Measurements from ENCODE around the gene SUSD5. TPM values are rescaled to one million over a fixed set of nuclear protein-coding genes. Genes with fewer than 3 reads are reported as not detected.
"Not testable (repeated sequence)": the region's sequence is repeated elsewhere in the genome, so short reads cannot be mapped to it uniquely, and the experiment has no call there.

SUSD5 gene
- total RNA-seq, 1 experiment from 2014 or later: 11.6 TPM

- DNase-seq (ENCODE audit: low spot score): peak; percentile 93
Observed at GRCh38 chr3:33115024-33115768, 103.4 kb downstream of the SUSD5 start.

- DNase-seq (ENCODE audit: low spot score): no peak
Observed at GRCh38 chr3:33114622-33115023, 104.0 kb downstream of the SUSD5 start.

- DNase-seq (ENCODE audit: low spot score): peak; percentile 88
Observed at GRCh38 chr3:33113772-33114621, 104.6 kb downstream of the SUSD5 start, which contains the start of gene CRTAP. Gene CRTAP, plus strand, starts transcription at chr3:33114014. Its CDS starts 64 bp downstream, at chr3:33114078.

GRCh38 chr3:33111581-33111980 lies 107.0 kb downstream of the SUSD5 start:
- no peak for DNase-seq (ENCODE audit: low spot score)

- DNase-seq (ENCODE audit: low spot score): not testable (repeated sequence)
Observed at GRCh38 chr3:33106854-33107253, 111.8 kb downstream of the SUSD5 start.

- no peak for DNase-seq (ENCODE audit: low spot score)
Observed at GRCh38 chr3:33105341-33105948, 113.2 kb downstream of the SUSD5 start.

- DNase-seq (ENCODE audit: low spot score): no peak
Observed at GRCh38 chr3:33104803-33105202, 113.8 kb downstream of the SUSD5 start.

- DNase-seq (ENCODE audit: low spot score): no peak
Observed at GRCh38 chr3:33103480-33103879, 115.1 kb downstream of the SUSD5 start.

- DNase-seq (ENCODE audit: low spot score): no peak
Observed at GRCh38 chr3:33103034-33103433, 115.6 kb downstream of the SUSD5 start.

GRCh38 chr3:33100229-33100628 lies 118.4 kb downstream of the SUSD5 start:
- DNase-seq (ENCODE audit: low spot score): no peak

Other genes with a start within 250 kb of the SUSD5 start
- 122 TPM in 2 replicates for gene GLB1, start 121.7 kb downstream of the SUSD5 start, total RNA-seq (2014; rRNA removed; shearing (Covaris generic))
- gene TMPPE, start 121.7 kb downstream of the SUSD5 start, total RNA-seq (2014; rRNA removed; shearing (Covaris generic)): 2.8 and 3.8 TPM in 2 replicates
- gene CRTAP, start 104.8 kb downstream of the SUSD5 start, total RNA-seq (2014; rRNA removed; shearing (Covaris generic)): 416 and 442 TPM in 2 replicates
- 30.4 and 33.1 TPM in 2 replicates for gene FBXL2, start 58.6 kb upstream of the SUSD5 start, total RNA-seq (2014; rRNA removed; shearing (Covaris generic))
- 32.6 and 34.5 TPM in 2 replicates for gene UBP1, start 221.6 kb upstream of the SUSD5 start, total RNA-seq (2014; rRNA removed; shearing (Covaris generic))

Measured in A172 (cell line).